GM23338 (cell line): ENCODE data around the gene ADAMTSL2.

Source experiments
- CTCF ChIP-seq, 2 experiments: fragments of 200-600 bp in 1 of 2; sonication (generic) in 1 of 2; conservative IDR thresholded peaks; 2 replicates each; pipeline versions ENCODE4 v1.5.1 to v1.6.1; 2016 to 2017; ENCODE audit warnings: antibody characterized with exemption in 2 of 2, low read depth in 2 of 2, mild to moderate bottlenecking in 2 of 2, moderate library complexity in 1 of 2
- EZH2 ChIP-seq: fragments of 200-600 bp; sonication (generic); IDR thresholded peaks from one replicate; pipeline ENCODE4 v1.8.0; 2017; ENCODE audit warnings: antibody characterized with exemption, mild to moderate bottlenecking, low read depth; ENCODE audit not compliant: unreplicated experiment
- EZH2phosphoT487 ChIP-seq: fragments of 200-600 bp; sonication (generic); IDR thresholded peaks from one replicate; pipeline ENCODE4 v1.8.1; 2018; ENCODE audit warnings: antibody characterized with exemption; ENCODE audit not compliant: unreplicated experiment
- POLR2AphosphoS5 ChIP-seq: IDR thresholded peaks from 2 replicates; pipeline ENCODE4 v1.6.1; 2016; ENCODE audit warnings: antibody characterized with exemption, low read depth
- REST ChIP-seq: IDR thresholded peaks from one replicate; pipeline ENCODE4 v1.6.1; 2018; ENCODE audit warnings: antibody characterized with exemption; ENCODE audit not compliant: unreplicated experiment
- ZNF114 ChIP-seq: fragments of 250-450 bp; sonication (Bioruptor Pico); IDR thresholded peaks from 2 replicates; pipeline ENCODE4 v1.5.0; 2020; ENCODE audit warnings: mild to moderate bottlenecking, moderate library complexity

GRCh38 chr9:133579601-133580418 is 45.3 kb downstream of the ADAMTSL2 start:
- TF ChIP-seq CTCF (conservative IDR thresholded peaks at IDR 0.05; ENCODE audit: low read depth in 2 of 2), result no peak
- no peak for TF ChIP-seq POLR2AphosphoS5
- no peak for TF ChIP-seq ZNF114 (CRISPR knock-in tag)
- no peak for TF ChIP-seq REST
- no peak for TF ChIP-seq EZH2
- TF ChIP-seq EZH2phosphoT487, result no peak
